HUES48 (cell line): ENCODE measurements around the gene SLC10A3.

Experiments used
- H3K27ac ChIP-seq: one replicate; pipeline ENCODE4 v1.7.0; 2013; ENCODE audit warnings: low read depth, low read length, inconsistent platforms
- H3K27me3 ChIP-seq: 2 replicates; pipeline ENCODE4 v1.6.1; 2013; ENCODE audit warnings: mild to moderate bottlenecking, low read length; ENCODE audit not compliant: control insufficient read depth, insufficient read depth
- H3K36me3 ChIP-seq: 2 replicates; pipeline ENCODE4 v1.6.1; 2013; ENCODE audit warnings: low read length; ENCODE audit not compliant: control insufficient read depth, insufficient read depth
- H3K4me1 ChIP-seq: 2 replicates; pipeline ENCODE4 v1.6.1; 2013; ENCODE audit warnings: mild to moderate bottlenecking, low read length; ENCODE audit not compliant: control insufficient read depth, insufficient read depth
- H3K4me3 ChIP-seq: 2 replicates; pipeline ENCODE4 v1.5.1; 2013; ENCODE audit warnings: mild to moderate bottlenecking, low read depth, low read length
- H3K9ac ChIP-seq: 2 replicates; pipeline ENCODE4 v1.6.1; 2013; ENCODE audit warnings: mild to moderate bottlenecking, low read depth, low read length, moderate library complexity
- H3K9me3 ChIP-seq: 2 replicates; pipeline ENCODE4 v1.6.1; 2013; ENCODE audit warnings: low read length; ENCODE audit not compliant: control insufficient read depth, insufficient read depth

The SLC10A3 gene

GRCh38 chrX:154446430-154446829, 44.0 kb downstream of the SLC10A3 start:
- Histone ChIP-seq H3K27ac (no peak overlapping the region), H3K4me1 (no peaks in the 10 kb centered on the region), H3K36me3 (peaks cover 38% of the 10 kb centered on the region)

DNA sequence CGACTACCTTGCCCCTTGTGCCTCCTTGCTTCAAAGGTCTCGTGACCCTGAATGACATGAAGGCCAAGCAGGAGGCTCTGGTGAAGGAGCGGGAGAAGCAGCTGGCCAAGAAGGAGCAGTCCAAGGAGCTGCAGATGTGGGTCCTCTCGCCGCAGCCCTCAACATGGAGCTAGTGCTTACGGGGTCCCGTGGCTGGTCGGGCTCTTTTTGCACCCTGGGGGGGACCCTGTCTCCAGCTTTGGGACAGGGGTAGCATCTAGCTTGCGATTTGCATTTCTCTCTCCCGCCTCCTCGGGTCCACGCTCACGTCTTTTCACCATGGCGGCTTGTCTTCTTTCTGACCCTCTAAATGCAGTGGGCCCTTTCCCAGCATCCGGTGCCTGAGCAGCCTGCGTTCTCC, 44.7 kb downstream of the SLC10A3 start:
- H3K9me3 ChIP-seq: peaks cover 30% of the 10 kb centered on the region
- no peaks in the 10 kb centered on the region for H3K27me3 ChIP-seq
- H3K4me3 ChIP-seq: no peak overlapping the region
- no peak overlapping the region for H3K9ac ChIP-seq
- no peak overlapping the region for H3K27ac ChIP-seq
- peaks cover 42% of the 10 kb centered on the region for H3K36me3 ChIP-seq
- H3K4me1 ChIP-seq: no peaks in the 10 kb centered on the region

More at GRCh38 chrX:154446430-154446829, 44.0 kb downstream of the SLC10A3 start:
- Histone ChIP-seq H3K4me3 (no peak overlapping the region), H3K9ac (no peak overlapping the region), H3K9me3 (peaks cover 36% of the 10 kb centered on the region), H3K27me3 (no peaks in the 10 kb centered on the region)

- Histone ChIP-seq H3K27ac (no peak overlapping the region), H3K36me3 (peaks cover 42% of the 10 kb centered on the region), H3K9ac (no peak overlapping the region), H3K4me3 (peak overlapping the region; percentile 57), H3K4me1 (no peaks in the 10 kb centered on the region), H3K27me3 (no peaks in the 10 kb centered on the region), H3K9me3 (peaks cover 34% of the 10 kb centered on the region)
Observed at GRCh38 chrX:154444755-154445246, 45.6 kb downstream of the SLC10A3 start.

GRCh38 chrX:154443992-154444754, 46.3 kb downstream of the SLC10A3 start, which contains the start of gene FAM50A:
Gene FAM50A (plus strand): TSS chrX:154444141. CDS start chrX:154444236, 95 bp downstream.
- no peaks in the 10 kb centered on the region for H3K4me1 ChIP-seq
- H3K27ac ChIP-seq: peak within 1 kb of the TSS; percentile 21
- H3K9me3 ChIP-seq: peaks cover 34% of the 10 kb centered on the region
- peak within 1 kb of the TSS; percentile 57 for H3K4me3 ChIP-seq
- peaks cover 39% of the 10 kb centered on the region for H3K36me3 ChIP-seq
- H3K27me3 ChIP-seq: no peaks in the 10 kb centered on the region
- no peak within 1 kb of the TSS; the same call in 1 of the 2 replicates for H3K9ac ChIP-seq

GRCh38 chrX:154443479-154443910, 46.9 kb downstream of the SLC10A3 start:
- Histone ChIP-seq H3K36me3 (peaks cover 38% of the 10 kb centered on the region), H3K9me3 (peaks cover 34% of the 10 kb centered on the region), H3K27ac (peak overlapping the region; percentile 21), H3K27me3 (no peaks in the 10 kb centered on the region), H3K4me3 (peak overlapping the region; percentile 50), H3K4me1 (no peaks in the 10 kb centered on the region), H3K9ac (no peak overlapping the region)

DNA sequence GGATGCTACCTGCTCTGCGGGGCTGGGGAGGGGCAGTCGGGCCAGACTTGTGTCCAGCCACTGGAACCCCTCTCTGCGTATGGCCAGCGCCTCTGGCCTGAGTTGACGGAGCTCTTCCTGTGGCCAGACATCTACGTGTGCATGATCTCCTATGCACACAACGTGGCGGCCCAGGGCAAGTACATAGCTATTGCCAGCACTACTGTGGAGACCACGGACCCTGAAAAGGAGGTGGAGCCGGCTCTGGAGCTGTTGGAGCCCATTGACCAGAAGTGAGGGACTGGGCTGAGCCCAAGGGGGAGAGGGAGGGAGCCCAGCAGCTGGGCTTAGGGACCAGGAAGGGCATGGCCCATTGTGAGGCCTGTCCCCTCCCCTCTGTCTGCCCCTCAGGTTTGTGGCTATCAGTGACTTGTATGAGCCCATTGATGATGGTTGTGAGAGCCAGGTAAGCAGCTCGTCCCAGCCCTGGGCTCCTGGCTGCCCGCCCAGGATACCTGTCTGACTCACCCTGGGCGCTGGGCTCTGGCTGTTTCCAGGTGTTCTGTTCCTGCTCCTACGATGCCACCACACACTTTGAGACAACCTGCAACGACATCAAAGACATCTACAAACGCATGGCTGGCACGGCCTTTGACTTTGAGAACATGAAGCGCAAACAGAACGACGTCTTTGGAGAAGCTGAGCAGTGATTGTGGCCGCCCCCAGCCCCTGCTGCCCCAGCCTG, 48.3 kb downstream of the SLC10A3 start:
- H3K9ac ChIP-seq: no peak overlapping the region
- no peaks in the 10 kb centered on the region for H3K4me1 ChIP-seq
- peaks cover 36% of the 10 kb centered on the region for H3K9me3 ChIP-seq
- H3K4me3 ChIP-seq: no peak overlapping the region
- H3K27ac ChIP-seq: no peak overlapping the region
- peaks cover 39% of the 10 kb centered on the region for H3K36me3 ChIP-seq
- H3K27me3 ChIP-seq: no peaks in the 10 kb centered on the region

DNA sequence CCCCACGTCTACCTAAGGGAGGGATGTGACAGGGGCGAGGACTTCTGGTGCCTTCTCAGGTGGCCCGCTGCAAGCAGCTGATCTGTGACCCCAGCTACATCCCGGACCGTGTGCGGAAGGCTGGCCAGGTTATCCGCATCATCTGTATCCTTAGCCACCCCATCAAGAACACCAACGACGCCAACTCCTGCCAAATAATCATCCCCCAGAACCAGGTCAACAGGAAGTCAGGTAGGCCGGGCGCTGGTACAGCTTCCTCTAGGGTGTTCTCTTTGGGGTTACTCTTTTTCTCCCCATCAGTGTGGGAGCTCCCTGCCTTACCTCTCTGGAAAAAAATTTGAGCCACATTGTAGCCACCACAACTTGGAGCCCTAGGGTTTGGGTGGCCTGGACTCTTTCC, 48.9 kb downstream of the SLC10A3 start:
- Histone ChIP-seq H3K27me3 (no peaks in the 10 kb centered on the region), H3K36me3 (peaks cover 39% of the 10 kb centered on the region), H3K9me3 (peaks cover 30% of the 10 kb centered on the region), H3K9ac (no peak overlapping the region), H3K27ac (no peak overlapping the region), H3K4me3 (no peak overlapping the region), H3K4me1 (no peaks in the 10 kb centered on the region)

GRCh38 chrX:154440623-154441357, 49.6 kb downstream of the SLC10A3 start:
- Histone ChIP-seq H3K9me3 (peaks cover 28% of the 10 kb centered on the region; the same call in 1 of the 2 replicates), H3K4me3 (no peak overlapping the region), H3K27ac (no peak overlapping the region), H3K36me3 (peaks cover 39% of the 10 kb centered on the region), H3K27me3 (no peaks in the 10 kb centered on the region), H3K9ac (no peak overlapping the region), H3K4me1 (no peaks in the 10 kb centered on the region)

DNA sequence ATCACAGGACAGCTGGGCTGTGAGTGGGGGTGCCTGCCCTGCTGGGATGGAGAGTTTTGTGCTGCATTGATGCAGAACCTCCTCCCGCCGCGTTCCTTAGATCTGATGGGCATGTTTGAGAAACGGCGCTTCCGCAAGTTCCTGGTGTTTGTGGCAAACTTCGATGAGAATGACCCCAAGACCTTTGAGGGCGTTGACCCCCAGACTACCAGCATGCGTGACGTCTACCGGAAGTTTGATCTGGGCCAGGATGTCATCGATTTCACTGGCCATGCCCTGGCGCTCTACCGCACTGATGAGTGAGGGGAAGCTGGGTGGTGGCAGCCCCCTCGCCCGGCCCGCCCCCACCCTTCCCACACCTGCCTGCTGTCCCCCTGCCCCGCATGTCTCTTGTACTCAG, 50.6 kb downstream of the SLC10A3 start:
- Histone ChIP-seq H3K4me1 (no peaks in the 10 kb centered on the region), H3K36me3 (peaks cover 43% of the 10 kb centered on the region), H3K4me3 (no peak overlapping the region), H3K27ac (no peak overlapping the region), H3K9me3 (peaks cover 22% of the 10 kb centered on the region; the same call in 1 of the 2 replicates), H3K9ac (no peak overlapping the region), H3K27me3 (no peaks in the 10 kb centered on the region)

DNA sequence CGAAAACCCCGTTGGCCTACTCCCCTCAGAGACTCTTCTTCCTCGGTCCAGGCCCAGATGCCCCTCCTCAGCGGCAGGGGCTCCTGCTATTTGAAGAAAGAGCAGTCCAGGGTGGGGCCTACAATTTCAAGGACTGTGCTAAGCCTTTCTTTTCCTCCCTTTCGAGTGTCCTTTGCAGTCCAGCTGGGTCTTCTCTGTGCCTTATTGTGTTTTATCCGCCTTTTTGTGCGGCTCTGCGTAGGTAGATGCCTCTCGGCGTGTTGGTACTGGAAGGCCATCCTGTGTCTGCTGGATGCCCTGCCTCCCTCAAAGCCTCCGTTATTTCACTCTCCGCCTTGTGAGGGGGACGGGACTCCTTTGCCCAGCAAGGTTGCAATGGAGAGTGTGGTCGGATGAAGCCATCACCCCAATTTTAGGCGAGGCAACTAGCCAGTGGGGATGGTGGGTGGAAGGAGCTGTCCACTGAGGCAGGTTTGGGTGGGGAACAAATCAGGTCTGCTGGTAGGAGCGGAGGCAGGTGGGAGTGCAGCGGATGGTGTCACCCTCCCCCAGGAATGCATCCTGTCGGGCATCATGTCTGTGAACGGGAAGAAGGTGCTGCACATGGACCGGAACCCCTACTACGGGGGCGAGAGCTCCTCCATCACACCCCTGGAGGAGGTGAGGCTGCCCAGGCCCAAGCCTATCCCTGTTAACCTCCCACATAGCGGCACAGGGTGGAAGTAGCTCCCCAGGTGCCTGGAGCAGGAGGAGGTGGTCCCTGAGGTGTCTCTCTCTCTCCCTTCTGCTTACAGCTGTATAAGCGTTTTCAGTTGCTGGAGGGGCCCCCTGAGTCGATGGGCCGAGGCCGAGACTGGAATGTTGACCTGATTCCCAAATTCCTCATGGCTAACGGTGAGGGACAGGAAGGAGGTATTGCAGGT, 52.2 kb downstream of the SLC10A3 start:
- Histone ChIP-seq H3K4me1 (no peaks in the 10 kb centered on the region), H3K9me3 (peaks cover 37% of the 10 kb centered on the region), H3K9ac (no peak overlapping the region), H3K4me3 (peak overlapping the region; percentile 76), H3K27ac (no peak overlapping the region), H3K27me3 (no peaks in the 10 kb centered on the region), H3K36me3 (peaks cover 58% of the 10 kb centered on the region)
